HG03175 (cell line): Measurements from ENCODE around the gene RAET1G.
"Not testable (repeated sequence)": the region's sequence is repeated elsewhere in the genome, so short reads cannot be mapped to it uniquely, and the experiment has no call there.

Source experiments
- ATAC-seq: cut with Tn5 transposase; IDR thresholded peaks from one replicate; pipeline ENCODE4 v1.9.1; 2021; ENCODE audit warnings: mild to moderate bottlenecking, moderate library complexity; ENCODE audit not compliant: unreplicated experiment

Gene RAET1G

DNA sequence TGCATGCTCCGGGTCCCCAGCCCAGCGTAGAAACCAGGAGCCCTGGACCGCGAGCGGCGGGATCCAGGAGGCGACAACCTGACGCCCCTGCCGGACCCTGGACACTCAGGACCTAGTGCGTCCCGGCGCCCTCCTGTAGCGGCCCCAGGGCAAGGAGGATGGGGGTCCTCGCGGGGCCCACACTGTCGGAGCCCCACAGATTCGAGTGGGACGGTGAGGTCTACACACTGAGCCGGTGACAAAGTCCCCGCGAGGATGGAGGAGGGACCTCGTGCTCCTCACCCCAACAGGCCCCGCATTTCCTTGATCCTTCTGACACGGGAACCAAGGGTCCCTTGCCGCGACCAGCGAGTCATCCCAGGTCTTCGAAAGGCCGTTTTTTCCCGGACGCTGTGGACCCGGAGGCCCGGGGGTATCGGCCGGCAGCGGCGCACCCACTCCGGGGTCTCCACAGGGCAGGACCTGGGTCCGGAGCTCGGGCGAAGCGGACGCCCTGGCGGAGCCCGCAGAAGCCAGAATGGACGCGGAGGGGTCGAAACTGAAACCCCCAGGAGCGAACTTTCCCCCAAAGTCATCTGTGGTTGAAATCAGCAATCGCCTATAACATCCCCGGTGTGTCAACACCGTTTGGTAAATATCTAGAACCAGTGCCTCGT, 31.5 kb upstream of the RAET1G start:
- ATAC-seq, result not testable (repeated sequence)

GRCh38 chr6:149953934-149954327, 31.0 kb upstream of the RAET1G start:
- ATAC-seq, result not testable (repeated sequence)

- ATAC-seq, result not testable (repeated sequence)
These were observed 30.5 kb upstream of the RAET1G start for GRCh38 chr6:149953390-149953789.

DNA sequence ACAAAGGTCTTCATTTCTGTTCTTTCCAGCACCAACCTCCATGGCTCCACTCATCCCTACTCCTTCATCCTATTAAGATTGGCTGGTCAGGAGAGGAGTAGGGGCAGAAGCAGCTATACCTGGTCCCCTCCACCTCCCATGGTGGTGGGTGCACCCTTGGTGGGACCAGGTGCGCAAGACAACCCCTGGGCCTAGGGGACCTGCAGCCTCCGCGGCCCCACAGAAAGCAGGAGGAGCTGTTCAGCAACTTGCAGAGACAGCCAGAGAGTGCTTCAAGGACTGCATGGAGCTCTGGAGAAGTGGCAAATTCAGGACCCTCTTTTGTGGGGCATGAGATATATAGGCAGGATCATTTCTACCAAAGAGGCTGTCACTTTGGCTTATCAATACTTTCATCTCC, 28.7 kb upstream of the RAET1G start:
- ATAC-seq, result no peak

GRCh38 chr6:149951096-149951495, 28.2 kb upstream of the RAET1G start:
- no peak for ATAC-seq

DNA sequence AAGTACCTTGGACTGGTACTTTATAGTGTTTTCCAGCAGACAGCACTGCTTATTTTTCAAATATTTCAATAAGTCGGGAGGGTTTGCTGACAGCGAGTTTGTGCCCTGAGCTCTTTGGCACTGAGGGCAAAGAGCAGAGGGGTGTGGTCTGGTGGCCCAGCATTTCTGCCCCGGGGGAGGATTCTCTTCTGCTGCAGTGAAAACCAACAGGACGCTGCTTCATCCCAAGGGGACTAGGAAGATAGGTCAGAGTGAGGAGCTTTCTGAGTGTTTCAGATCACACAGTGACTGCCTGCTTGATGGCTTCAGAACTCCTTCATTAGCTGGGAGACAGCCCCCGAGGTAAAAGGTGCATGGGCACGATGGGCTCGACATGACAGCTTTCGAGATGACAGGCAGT, 27.5 kb upstream of the RAET1G start:
- no peak for ATAC-seq

DNA sequence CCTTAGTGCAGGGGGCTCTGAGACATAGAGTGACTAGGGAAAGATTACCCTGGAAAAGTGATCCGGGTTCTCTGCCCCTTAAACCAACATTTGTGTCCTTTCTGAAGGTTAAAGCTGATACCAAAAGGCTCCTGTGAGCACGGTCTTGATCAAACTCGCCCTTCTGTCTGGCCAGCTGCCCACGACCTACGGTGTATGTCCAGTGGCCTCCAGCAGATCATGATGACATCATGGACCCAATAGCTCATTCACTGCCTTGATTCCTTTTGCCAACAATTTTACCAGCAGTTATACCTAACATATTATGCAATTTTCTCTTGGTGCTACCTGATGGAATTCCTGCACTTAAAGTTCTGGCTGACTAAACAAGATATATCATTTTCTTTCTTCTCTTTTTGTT, 25.7 kb upstream of the RAET1G start:
- ATAC-seq, result no peak

DNA sequence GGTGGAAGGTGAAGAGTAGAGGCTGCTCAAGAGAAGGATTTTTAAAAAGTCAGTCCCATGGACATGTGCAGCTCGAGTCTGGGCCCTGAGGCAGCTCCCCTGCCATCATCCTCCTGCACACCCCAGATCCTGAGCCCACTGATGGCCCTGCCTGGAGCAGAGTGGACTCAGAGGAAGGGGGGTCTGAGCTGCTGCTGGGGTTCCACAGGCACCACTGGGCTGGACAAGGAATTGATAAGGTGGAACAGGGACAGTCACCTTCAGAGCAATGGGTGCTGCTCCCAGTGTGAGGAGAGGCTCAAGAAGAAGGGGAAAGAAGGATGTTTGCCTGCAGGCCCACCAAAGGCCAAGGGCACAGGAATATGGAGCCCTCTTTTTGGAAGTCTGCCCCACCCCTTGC, 25.1 kb upstream of the RAET1G start:
- no peak for ATAC-seq

- not testable (repeated sequence) for ATAC-seq
These were observed 24.6 kb upstream of the RAET1G start for GRCh38 chr6:149947533-149947932.

DNA sequence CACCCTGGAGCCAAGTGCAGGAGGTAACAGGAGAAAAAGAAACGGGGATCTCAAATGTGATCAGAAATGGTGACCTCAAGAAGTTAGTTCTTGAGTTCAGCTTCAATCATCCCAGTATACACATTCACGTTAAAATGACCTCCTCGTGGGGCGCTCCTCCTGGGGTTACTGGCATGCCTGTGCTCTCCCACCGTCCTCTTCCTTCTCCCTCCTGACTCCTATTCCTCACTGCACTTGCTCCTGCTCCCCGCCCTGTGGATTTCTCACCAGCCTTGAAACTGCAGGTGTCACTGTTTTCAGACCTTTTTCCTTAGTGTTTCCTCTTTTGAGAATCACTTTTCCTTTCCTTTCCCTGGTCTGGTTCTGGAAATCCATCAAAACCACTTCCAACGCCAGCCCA, 23.7 kb upstream of the RAET1G start:
- ATAC-seq, result not testable (repeated sequence)

GRCh38 chr6:149945276-149945675, 22.4 kb upstream of the RAET1G start:
- ATAC-seq, result not testable (repeated sequence)

DNA sequence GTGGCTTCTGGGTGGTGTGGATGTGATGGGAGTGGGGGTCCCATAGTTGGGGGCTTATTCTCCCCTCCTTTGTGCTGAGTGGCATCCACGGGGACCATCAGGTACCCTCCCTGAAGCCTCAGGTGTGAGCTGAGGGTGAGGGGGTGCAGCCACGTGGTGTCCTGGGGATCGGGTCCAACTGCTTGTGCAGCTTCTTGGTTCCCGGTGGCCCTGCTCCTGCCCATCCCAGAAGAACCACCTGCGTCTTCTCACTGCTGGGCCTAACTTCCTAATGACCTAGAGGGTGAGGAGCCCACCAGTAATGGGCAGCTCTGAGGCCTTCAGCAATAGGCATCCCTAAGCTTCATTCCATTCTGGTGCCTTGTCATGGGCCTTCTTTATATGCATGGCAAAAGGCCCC, 20.4 kb upstream of the RAET1G start:
- not testable (repeated sequence) for ATAC-seq

- no peak for ATAC-seq
These were observed 19.5 kb upstream of the RAET1G start for GRCh38 chr6:149942461-149942829.

DNA sequence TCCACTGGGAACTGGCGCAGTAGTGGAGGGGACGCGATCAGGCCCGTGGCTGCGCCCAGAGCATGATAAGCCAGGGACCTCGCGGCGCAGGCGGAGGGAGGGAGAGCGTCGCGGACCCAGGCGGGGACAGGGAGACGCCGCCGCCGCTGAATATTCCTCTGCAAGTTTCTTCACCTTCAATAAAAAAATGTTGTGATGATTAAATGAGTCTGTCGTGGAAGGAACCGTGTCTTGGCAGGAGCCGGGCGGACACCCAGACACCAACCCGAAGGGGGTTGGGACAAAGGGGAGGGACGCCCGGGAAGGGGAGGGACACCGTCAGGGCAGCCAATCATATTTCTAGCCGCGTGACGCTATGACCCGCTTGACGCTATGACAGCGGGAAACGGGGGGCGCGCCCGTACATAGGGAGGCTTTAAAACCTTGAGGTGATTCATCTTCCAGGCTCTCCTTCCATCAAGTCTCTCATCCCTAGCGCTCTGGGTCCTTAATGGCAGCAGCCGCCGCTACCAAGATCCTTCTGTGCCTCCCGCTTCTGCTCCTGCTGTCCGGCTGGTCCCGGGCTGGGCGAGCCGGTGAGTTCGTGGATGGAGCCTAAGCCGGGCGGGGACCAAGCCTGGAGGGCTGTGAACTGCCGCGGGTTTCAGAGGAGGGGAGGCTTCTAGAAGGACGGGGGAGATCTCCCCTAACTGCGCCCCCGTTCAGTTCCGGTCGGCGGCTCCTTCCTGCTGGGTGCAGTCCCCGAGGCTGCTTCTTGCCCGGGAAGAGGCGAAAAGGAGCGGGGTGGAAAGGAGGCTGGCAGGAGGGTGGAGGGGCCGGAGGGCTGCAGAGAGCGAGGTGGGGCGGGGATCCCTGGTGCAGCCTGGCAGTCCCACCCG, 18.9 kb upstream of the RAET1G start, which contains the start of gene ULBP2:
Gene ULBP2, plus strand, starts transcription at position 432 of the 878 bp plus-strand sequence. Its CDS starts 59 bp downstream, at position 491.
- no peak for ATAC-seq

GRCh38 chr6:149940672-149940982, 17.7 kb upstream of the RAET1G start:
- no peak for ATAC-seq

DNA sequence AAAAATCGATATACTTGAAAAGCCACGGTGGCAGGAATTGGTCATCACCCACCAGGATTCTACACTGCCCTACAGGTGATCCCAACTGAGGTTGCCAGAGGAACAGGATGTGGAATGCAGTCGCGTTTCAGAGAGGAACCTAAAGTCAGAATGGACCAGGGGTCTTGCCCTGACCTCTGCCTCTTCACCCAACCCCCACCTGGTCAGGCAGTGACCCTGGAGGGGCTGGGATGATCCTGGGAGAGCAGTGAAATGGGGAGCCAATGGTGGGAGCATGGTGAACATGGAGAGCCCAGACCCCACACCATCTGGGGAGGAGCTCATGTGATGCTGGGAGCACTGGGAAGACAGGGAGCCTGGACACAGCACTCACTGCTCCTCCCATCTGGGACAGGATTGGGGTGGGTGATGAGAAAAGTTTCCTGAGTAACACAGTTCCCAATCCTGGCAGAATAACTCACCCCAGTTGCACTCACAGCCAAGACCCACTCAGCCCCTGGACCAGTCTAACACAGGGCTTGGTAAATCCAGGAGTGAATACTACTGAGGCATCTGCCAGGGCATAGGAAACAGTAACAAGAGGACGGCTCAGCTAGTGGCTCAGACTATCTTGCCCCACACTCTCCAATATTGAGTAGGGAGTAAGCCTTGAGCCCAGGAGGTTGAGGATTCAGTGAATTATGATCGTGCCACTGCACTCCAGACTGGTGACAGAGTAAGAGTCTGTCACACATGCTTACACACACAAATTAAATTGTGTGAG, 17.2 kb upstream of the RAET1G start:
- ATAC-seq, result no peak

GRCh38 chr6:149939356-149939648, 16.4 kb upstream of the RAET1G start:
- ATAC-seq, result no peak

DNA sequence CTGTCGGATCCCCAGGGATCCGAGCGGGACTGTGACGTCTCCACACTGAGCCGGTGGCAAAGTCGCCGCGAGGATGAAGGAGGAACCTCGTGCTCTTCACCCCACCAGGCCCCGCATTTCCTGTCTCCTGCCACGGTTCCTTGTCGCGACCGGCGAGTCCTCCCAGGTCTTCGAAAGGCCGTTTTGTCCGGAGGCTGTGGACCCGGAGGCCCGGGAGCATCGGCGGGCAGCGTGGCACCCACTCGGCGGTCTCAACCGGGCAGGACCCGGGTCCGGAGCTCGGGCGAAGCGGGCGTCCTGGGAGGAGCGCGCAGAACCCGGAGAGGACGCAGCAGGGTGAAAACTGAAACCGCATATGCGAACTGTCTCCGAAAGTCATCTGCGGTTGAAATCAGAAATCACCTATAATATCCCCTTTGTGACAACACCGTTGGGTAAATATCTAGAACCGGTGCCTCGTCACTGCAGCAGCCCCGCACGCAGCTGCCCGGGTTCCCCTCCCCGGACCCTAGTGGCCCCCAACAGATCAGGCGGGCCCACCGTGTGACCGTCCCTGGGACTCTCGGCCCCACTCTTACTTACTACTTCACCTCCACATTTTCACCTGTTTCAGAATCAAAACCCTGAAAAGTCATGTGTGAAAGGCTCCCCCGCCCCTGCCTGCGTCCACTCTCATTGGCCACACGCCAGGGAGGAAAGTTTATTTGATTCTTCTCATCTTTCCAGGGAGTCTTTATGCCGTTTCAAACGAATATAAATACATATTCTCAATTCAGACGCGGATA, 15.8 kb upstream of the RAET1G start:
- peak; percentile 83 for ATAC-seq

GRCh38 chr6:149938013-149938570, 15.2 kb upstream of the RAET1G start:
- not testable (repeated sequence) for ATAC-seq

GRCh38 chr6:149936743-149937142, 13.8 kb upstream of the RAET1G start:
- ATAC-seq, result no peak

DNA sequence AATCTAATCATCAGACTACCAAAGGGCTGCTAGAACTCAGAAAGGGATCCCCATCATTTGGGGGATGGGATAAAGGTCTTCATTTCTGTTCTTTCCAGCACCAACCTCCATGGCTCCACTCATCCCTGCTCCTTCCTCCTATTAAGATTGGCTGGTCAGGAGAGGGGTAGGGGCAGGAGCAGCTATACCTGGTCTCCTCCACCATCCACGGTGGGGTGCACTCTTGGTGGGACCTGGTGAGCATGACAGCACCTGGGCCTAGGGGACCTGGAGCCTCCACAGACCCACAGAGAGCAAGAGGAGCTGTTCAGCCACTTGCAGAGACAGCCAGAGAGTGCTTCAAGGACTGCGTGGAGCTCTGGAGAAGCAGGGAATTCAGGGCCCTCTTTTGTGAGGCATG, 12.7 kb upstream of the RAET1G start:
- no peak for ATAC-seq
